ENCODE data around the gene CEP76.
"Not testable (repeated sequence)": the region's sequence is repeated elsewhere in the genome, so short reads cannot be mapped to it uniquely, and the experiment has no call there.

CEP76 gene

GRCh38 chr18:12640881-12641200 is 61.7 kb downstream of the CEP76 start:
- no peak for DNase-seq (ENCODE audit: low read depth)

- peak; percentile 77 for DNase-seq (ENCODE audit: low read depth)
Measured at GRCh38 chr18:12639990-12640880, 62.3 kb downstream of the CEP76 start.

GRCh38 chr18:12638644-12639124 is 63.8 kb downstream of the CEP76 start:
- DNase-seq (ENCODE audit: low read depth), result no peak

- peak; percentile 67 for DNase-seq (ENCODE audit: low read depth)
Measured at GRCh38 chr18:12637901-12638643, 64.5 kb downstream of the CEP76 start.

- DNase-seq (ENCODE audit: low read depth), result peak; percentile 56
Measured at GRCh38 chr18:12637393-12637792, 65.1 kb downstream of the CEP76 start.

GRCh38 chr18:12631831-12632477 is 70.6 kb downstream of the CEP76 start:
- DNase-seq (ENCODE audit: low read depth), result no peak

GRCh38 chr18:12630136-12630535 is 72.4 kb downstream of the CEP76 start:
- DNase-seq (ENCODE audit: low read depth), result peak; percentile 28

GRCh38 chr18:12628706-12629702 is 73.5 kb downstream of the CEP76 start:
- peak; percentile 73 for DNase-seq (ENCODE audit: low read depth)

- DNase-seq (ENCODE audit: low read depth), result not testable (repeated sequence)
Measured at GRCh38 chr18:12627199-12627598, 75.3 kb downstream of the CEP76 start.

- peak; percentile 75 for DNase-seq (ENCODE audit: low read depth)
Measured at GRCh38 chr18:12625241-12625640, 77.3 kb downstream of the CEP76 start.

Measured in amniotic epithelial cell (primary cell).